Adrenal gland (tissue), 12 donors: ENCODE measurements around the gene POLR3E. TPM values are rescaled to one million over a fixed set of nuclear protein-coding genes. Genes with fewer than 3 reads are reported as not detected.

ENCODE experiments used
- DNase-seq, 7 donors: peaks; one replicate each; pipeline ENCODE4 v3.0.0-alpha.2; 2019 to 2020
- H3K27ac ChIP-seq, 5 donors: fragments of 200-600 bp; sonication (generic) in 4 of 5; 1 replicate in 3 of 5; 2 replicates in 2 of 5; pipeline versions ENCODE4 v1.5.1 to v1.8.0; 2016 to 2020; ENCODE audit warnings: mild to moderate bottlenecking in 1 of 5
- H3K27me3 ChIP-seq: fragments of 200-600 bp; 2 replicates; pipeline ENCODE4 v1.8.0; 2021
- H3K36me3 ChIP-seq, 2 donors: fragments of 200-600 bp; replicated peaks in 1 of 2; 1 replicate in 1 of 2; 2 replicates in 1 of 2; pipeline versions ENCODE4 v1.5.1 to v1.8.0; 2018 to 2022
- H3K4me1 ChIP-seq, 2 donors: fragments of 200-600 bp; replicated peaks in 1 of 2; 1 replicate in 1 of 2; 2 replicates in 1 of 2; pipeline versions ENCODE4 v1.5.1 to v1.8.0; 2018 to 2021
- H3K4me3 ChIP-seq, 4 donors: fragments of 200-600 bp; sonication (generic) in 3 of 4; one replicate each; pipeline ENCODE4 v1.5.1; 2016 to 2018
- H3K9me3 ChIP-seq, 3 donors: fragments of 200-600 bp; sonication (generic) in 1 of 3; replicated peaks in 1 of 3; 1 replicate in 2 of 3; 2 replicates in 1 of 3; pipeline versions ENCODE4 v1.5.1 to v1.8.0; 2016 to 2021
- CTCF ChIP-seq, 6 experiments: fragments of 450-650 bp in 4 of 6; fragments of 200-600 bp in 2 of 6; sonication (generic) in 1 of 6; IDR thresholded peaks; 1 replicate in 5 of 6; 2 replicates in 1 of 6; pipeline versions ENCODE4 v1.5.1 to v1.8.0; 2016 to 2021; ENCODE audit warnings: antibody characterized with exemption in 6 of 6, mild to moderate bottlenecking in 2 of 6, moderate library complexity in 1 of 6
- POLR2A ChIP-seq, 2 donors: fragments of 450-650 bp; IDR thresholded peaks; one replicate each; pipeline ENCODE4 v1.6.1; 2017; ENCODE audit warnings: antibody characterized with exemption in 2 of 2, mild to moderate bottlenecking in 2 of 2, moderate library complexity in 1 of 2
- WGBS, 4 donors: extraction: QIAGEN DNeasy Blood & Tissue Kit in 2 of 4; methylation state at CpG; one replicate each; pipeline versions ENCODE4 v1.1.5 to v1.1.7; 2013 to 2017; 5-methylcytosine and 5-hydroxymethylcytosine counted together
- intact Hi-C, 2 donors: fragments of 100-400 bp; cut with DNase I; formaldehyde crosslinking; loops; one replicate each; pipeline versions ENCODE4 v1.14.1 to v1.15.0; 2022 to 2023
- polyA plus RNA-seq, 3 donors: library from polyadenylated mRNA; stranded (reverse); fragments of 200-250 nt in 2 of 3; fragments of 350-450 nt in 1 of 3; fragmentation: Illumina TruSeq in 1 of 3; extraction: RNeasy Lipid Tissue Mini Kit (QIAGEN cat#74804) in 1 of 3; gene quantifications; one replicate each; pipeline ENCODE4 v1.2.3, GENCODE V29; 2013 to 2014
- total RNA-seq, 9 donors: library from RNA; depleted of rRNA in 4 of 9; stranded (reverse); fragments of >200 nt in 4 of 9; fragments of 120-200 nt in 1 of 9; fragmentation: NEBNext Ultra II Directional in 1 of 9; extraction: Animal tissue kit (Norgen Biotek cat#: 25700) in 1 of 9; gene quantifications; one replicate each; pipeline versions ENCODE4 v1.1.0 to v1.2.4, GENCODE V29; 2013 to 2023
- donor health status: healthy with polysubstance abuse.
- donor health status: Bipolar disorder and iron deficiency.
- donor health status: DM: yes; HTN: yes; CAD: no.
- donor health status: DM: no; HTN: no; CAD: no.
- donor health status: DM: no; HTN: no; CAD: no.
- donor health status: DM: yes; HTN: yes; CAD: no.

POLR3E gene
- total and polyA plus RNA-seq, 12 donors = 43.8 to 99.4 (median 51.5) TPM

- DNase-seq = no peak
- no peak overlapping the region for H3K4me3 ChIP-seq
- peak overlapping the region in 1 of 5 donors; percentile 29 for H3K27ac ChIP-seq
- H3K27me3 ChIP-seq = no peaks in the 10 kb centered on the region
- 68 to 77% (median 70%) methylated on average over 2 to 13 of the region's 13 CpGs for WGBS, 4 donors
- H3K9me3 ChIP-seq = no peaks in the 10 kb centered on the region
- H3K36me3 ChIP-seq = peaks cover 0 to 57% of the 10 kb centered on the region in 2 donors
- peaks cover 3 to 9% of the 10 kb centered on the region in 2 donors for H3K4me1 ChIP-seq
- intact Hi-C loops = loop anchor here in 1 of 2 donors (10.0 kb wide), 1 partner anchor 1172 kb away; the partner anchor contains the start of genes DNAH3 and LDAF1
- TF ChIP-seq POLR2A (IDR thresholded peaks at IDR 0.05) (no peak), CTCF (IDR thresholded peaks at IDR 0.05) (no peak)
Measured at GRCh38 chr16:22326771-22327445, 29.7 kb downstream of the POLR3E start.

DNA sequence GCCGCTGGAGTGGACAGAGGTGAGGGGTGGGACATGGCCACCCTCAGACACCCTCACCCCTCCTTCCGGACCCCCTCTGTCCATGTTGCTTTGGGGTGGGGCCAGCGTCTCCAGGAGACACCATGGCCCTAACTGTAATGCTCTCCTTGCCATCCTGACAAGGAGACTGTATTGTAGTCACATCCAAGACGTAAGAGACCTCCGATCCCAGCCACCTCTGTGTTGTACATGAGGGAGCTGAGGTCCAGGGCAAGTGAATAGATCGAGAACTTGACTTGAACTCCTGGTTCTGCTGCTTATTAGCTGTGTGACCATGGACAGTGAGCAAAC lies 30.2 kb downstream of the POLR3E start:
- no peaks in the 10 kb centered on the region for H3K9me3 ChIP-seq
- peaks cover 0 to 62% of the 10 kb centered on the region in 2 donors for H3K36me3 ChIP-seq
- no peak overlapping the region for H3K4me3 ChIP-seq
- whole genome bisulfite sequencing, 4 donors = 92 to 95% (median 93%) methylated on average over 3 to 6 of the region's 6 CpGs
- intact Hi-C loops = loop anchor here in 1 of 2 donors (10.0 kb wide), 1 partner anchor 1173 kb away; the partner anchor contains the start of genes DNAH3 and LDAF1
- H3K4me1 ChIP-seq = peaks cover 0 to 6% of the 10 kb centered on the region in 2 donors
- no peaks in the 10 kb centered on the region for H3K27me3 ChIP-seq
- TF ChIP-seq POLR2A (IDR thresholded peaks at IDR 0.05) = no peak
- no peak for TF ChIP-seq CTCF (IDR thresholded peaks at IDR 0.05)
- no peak for DNase-seq
- H3K27ac ChIP-seq = peak overlapping the region in 1 of 5 donors; percentile 29

- intact Hi-C loops = loop anchor here in 1 of 2 donors (10.0 kb wide), 1 partner anchor 1173 kb away; the partner anchor contains the start of genes DNAH3 and LDAF1
- WGBS, 4 donors = 87 to 90% (median 90%) methylated on average over 10 of the region's 10 CpGs
- no peaks in the 10 kb centered on the region for H3K27me3 ChIP-seq
- no peak overlapping the region for H3K4me3 ChIP-seq
- peaks cover 0 to 66% of the 10 kb centered on the region in 2 donors for H3K36me3 ChIP-seq
- peaks cover 0 to 6% of the 10 kb centered on the region in 2 donors for H3K4me1 ChIP-seq
- TF ChIP-seq CTCF (IDR thresholded peaks at IDR 0.05) (no peak), POLR2A (IDR thresholded peaks at IDR 0.05) (no peak)
- H3K27ac ChIP-seq = no peak overlapping the region
- no peak for DNase-seq
- H3K9me3 ChIP-seq = no peaks in the 10 kb centered on the region
Measured at GRCh38 chr16:22328081-22328725, 31.0 kb downstream of the POLR3E start.

GRCh38 chr16:22329199-22329695 lies 32.0 kb downstream of the POLR3E start:
- Histone ChIP-seq H3K27me3 (no peaks in the 10 kb centered on the region), H3K4me1 (peaks cover 0 to 6% of the 10 kb centered on the region in 2 donors), H3K36me3 (peaks cover 0 to 73% of the 10 kb centered on the region in 2 donors), H3K9me3 (no peaks in the 10 kb centered on the region), H3K4me3 (no peak overlapping the region), H3K27ac (no peak overlapping the region)
- no peak for TF ChIP-seq POLR2A (IDR thresholded peaks at IDR 0.05)
- TF ChIP-seq CTCF (IDR thresholded peaks at IDR 0.05) = no peak
- WGBS, 4 donors = 95 to 99% (median 97%) methylated on average over 9 of the region's 9 CpGs
- intact Hi-C loops = loop anchor here in 1 of 2 donors (10.0 kb wide), 1 partner anchor 1174 kb away; the partner anchor contains the start of genes DNAH3 and LDAF1
- no peak for DNase-seq
